ENCODE results near the gene ANO4.
"Not testable (repeated sequence)": the region's sequence is repeated elsewhere in the genome, so short reads cannot be mapped to it uniquely, and the experiment has no call there.

Gene ANO4

DNA sequence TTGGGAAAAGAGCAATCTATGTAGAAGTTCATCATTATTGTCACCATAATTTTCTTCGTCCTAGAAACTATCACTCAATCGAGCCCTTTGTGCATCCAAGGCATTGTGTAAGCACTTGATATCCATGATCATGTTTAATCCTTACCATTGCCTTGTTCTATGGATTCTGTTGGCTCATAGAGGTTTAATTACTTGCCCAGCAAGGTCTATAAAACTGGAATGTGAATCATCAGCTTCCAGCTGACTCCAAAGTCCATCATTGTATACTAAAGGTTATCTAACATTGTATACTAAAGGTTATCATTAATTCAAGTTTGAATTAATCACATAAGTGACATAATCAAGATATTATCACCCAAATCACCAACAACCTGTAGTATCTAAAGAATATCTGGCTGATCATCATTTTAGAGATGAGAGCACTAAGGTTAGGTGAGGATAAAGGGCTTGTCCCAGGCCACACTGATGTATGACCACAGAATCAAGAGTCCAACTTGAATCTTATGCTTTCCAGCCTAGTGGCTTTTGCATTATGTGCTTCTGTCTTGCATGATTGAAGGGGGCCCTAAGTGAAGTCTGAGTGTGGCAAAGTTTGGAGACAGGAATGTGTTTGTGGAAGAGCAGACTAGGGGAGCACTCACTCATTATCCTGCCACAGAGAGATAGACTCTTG, 188.1 kb downstream of the ANO4 start:
- H3K36me3 ChIP-seq (replicated peaks) = no peaks in the 10 kb centered on the region
- DNase-seq (ENCODE audit: low spot score in 2 of 2) = no peak
- in situ Hi-C loops (cut with MboI; ENCODE audit: low sequenced_read_pairs) = no loop called here

DNA sequence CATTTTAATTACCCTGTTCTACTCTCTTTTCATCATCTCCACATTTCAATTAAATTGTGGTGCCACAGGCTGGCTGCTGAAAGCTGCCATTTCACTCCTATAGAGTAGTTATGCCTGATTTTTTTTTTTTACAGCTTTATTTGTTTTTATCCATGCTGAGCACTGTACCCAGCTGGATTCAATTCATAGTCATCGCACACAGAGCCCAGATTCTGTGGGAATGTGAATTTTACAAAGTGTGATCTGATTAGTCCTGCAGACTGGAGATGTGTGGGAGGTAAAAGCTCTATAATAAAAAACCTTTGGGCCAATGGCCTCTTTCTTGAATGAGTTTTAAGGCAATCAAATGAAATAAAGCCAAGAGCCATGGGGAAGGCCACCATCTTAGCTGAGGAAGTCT, 190.2 kb downstream of the ANO4 start:
- DNase-seq (ENCODE audit: low spot score in 2 of 2) = no peak
- Histone ChIP-seq H3K36me3 (replicated peaks) (no peaks in the 10 kb centered on the region), H3K27me3 (ENCODE audit: low read depth) (no peaks in the 10 kb centered on the region), H3K4me1 (peaks cover 5% of the 10 kb centered on the region; the same call in 1 of the 2 replicates), H3K4me3 (no peak overlapping the region), H3K9me3 (no peaks in the 10 kb centered on the region)
- in situ Hi-C loops (cut with MboI; ENCODE audit: low sequenced_read_pairs) = no loop called here

More for the DNA sequence above, 188.1 kb downstream of the ANO4 start:
- H3K4me3 ChIP-seq = no peak overlapping the region
- H3K27me3 ChIP-seq (ENCODE audit: low read depth) = no peaks in the 10 kb centered on the region
- peaks cover 2% of the 10 kb centered on the region; the same call in 1 of the 2 replicates for H3K4me1 ChIP-seq
- H3K9me3 ChIP-seq = no peaks in the 10 kb centered on the region

DNA sequence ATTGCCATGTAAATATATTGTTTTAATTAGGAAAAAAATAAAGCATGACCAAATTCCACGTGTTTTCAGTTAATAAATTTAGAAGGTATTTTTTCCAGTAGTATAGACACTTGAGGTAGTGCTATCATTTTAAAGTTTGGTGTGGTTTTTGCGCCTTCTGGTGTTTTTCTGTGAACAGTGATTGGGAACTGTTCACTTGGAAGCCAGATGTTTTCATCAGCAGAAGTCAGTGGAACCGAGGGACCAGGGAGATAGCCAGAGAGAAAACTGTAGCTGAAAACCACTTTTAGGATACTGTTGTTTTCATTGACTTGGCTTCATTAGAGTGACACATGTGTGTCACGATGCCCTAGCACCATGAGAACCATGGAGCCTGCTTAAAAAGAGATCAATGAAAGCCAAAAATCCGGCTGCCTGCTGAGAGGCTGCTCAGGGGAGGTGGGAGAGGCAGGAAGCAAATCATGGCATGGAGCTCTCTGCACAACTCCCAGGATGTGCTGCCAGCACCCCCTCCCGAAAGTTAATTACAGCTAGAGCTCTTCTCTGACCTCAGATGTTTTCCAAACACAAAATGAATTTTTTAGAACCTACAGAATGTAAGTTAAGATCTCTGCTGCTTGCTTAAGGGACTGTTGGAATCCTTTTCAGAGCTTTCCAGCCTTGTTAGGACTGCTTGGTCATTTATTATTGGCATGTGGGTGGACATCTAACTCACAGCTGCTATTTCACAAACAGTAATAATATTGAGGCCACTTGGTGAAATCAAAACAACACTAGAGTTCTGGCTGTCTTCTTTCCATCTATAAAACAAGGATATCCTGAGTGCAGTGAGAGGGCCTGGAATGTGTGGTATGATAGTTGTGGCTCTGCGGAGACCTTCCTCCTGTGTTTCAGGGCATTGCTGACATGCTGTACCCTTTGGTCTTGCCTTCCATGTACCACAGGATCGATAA, 192.3 kb downstream of the ANO4 start:
- Histone ChIP-seq H3K36me3 (replicated peaks) (no peaks in the 10 kb centered on the region), H3K27me3 (ENCODE audit: low read depth) (no peaks in the 10 kb centered on the region), H3K4me1 (peaks cover 9% of the 10 kb centered on the region), H3K9me3 (no peaks in the 10 kb centered on the region), H3K4me3 (no peak overlapping the region)
- no peak for DNase-seq (ENCODE audit: low spot score in 2 of 2)
- in situ Hi-C loops (cut with MboI; ENCODE audit: low sequenced_read_pairs) = no loop called here

DNA sequence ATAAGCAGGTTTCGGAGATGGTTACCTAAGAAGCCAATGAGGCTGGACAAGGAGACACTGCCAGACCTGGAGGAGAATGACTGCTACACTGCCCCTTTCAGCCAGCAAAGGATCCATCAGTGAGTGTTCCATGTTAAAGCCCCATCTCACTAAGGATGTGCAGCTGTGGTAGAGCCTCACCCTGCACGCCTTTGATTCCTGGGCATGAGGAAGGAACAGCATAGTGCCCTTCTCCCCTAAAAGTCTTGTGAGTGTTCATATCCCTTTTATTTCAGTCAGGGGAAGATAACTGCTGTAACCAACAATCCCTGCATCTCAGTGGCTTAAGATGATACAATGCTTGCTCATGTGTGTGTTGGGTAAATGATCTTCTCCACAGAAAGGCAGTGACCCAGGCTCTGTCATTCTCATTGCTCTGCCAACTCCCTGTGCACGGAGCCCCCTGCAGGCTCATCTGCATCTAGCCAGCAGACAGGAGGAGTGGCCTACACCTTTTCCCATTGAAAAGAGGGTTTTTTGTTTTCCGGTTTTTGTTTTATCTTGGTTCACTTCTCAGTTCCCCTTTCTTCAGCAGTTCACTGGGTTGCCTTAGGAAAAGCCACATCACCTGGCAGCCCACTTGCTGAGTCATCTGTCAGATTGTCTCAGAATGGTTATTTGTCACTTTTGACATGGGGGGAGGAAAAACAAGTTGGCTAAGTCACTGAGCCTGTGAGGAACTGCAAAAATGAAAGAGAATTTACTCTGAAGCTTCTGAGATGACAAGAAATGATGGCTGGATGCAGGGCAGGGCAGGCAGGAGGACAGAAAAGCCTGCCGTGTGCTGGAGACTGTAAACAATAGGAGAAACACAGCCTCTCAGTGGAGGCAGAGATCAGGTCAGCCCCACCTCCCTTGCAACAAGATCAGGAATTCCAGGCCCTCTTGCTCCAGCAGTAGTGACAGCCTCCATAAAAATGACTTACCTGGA, 193.3 kb downstream of the ANO4 start:
- peaks cover 10% of the 10 kb centered on the region for H3K4me1 ChIP-seq
- peak; percentile 34 to 63 for DNase-seq (ENCODE audit: low spot score in 2 of 2)
- no peak overlapping the region for H3K4me3 ChIP-seq
- H3K36me3 ChIP-seq (replicated peaks) = no peaks in the 10 kb centered on the region
- no peaks in the 10 kb centered on the region for H3K9me3 ChIP-seq
- in situ Hi-C loops (cut with MboI; ENCODE audit: low sequenced_read_pairs) = no loop called here
- H3K27me3 ChIP-seq (ENCODE audit: low read depth) = no peaks in the 10 kb centered on the region

DNA sequence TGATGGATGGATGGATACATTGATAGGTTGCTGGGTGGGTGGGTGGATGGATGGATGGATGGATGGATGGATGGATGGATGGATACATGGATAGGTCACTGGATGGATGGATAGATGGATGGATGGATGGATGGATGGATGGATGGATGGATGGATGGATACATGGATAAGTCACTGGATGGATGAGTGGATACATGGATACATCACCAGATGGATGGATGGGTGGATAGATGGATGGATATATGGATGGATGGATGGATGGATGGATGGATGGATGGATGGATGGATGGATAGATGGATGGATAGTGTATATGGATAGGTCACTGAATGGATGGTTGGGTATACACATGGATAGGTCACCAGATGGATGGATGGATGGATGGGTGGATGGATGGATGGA, 194.9 kb downstream of the ANO4 start:
- peaks cover 19% of the 10 kb centered on the region for H3K4me1 ChIP-seq
- DNase-seq (ENCODE audit: low spot score in 2 of 2); H3K27me3 ChIP-seq (ENCODE audit: low read depth); H3K9me3 ChIP-seq; H3K4me3 ChIP-seq; in situ Hi-C loops (cut with MboI; ENCODE audit: low sequenced_read_pairs); H3K36me3 ChIP-seq (replicated peaks): not testable (repeated sequence)

DNA sequence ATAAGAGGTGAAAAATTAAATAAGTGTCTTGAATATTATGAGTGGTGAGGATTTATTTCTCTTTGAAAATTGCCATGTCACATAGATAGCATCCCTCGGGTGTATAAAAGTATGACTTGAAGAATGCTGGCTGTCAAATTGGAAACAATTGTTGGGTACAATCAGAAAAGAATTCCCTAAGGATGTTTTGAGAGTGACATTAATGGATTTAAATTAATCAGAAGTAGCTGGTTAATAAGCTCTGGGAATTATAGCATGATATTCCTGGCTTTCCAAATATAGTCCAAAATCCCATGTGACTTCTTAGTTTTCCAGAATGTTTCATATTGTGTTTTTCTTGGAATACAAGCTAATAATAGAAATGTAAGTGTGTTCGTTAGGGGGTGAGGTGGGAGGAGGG, 196.5 kb downstream of the ANO4 start:
- DNase-seq (ENCODE audit: low spot score in 2 of 2) = no peak
- Histone ChIP-seq H3K9me3 (no peaks in the 10 kb centered on the region), H3K36me3 (replicated peaks) (no peaks in the 10 kb centered on the region), H3K4me3 (no peak overlapping the region), H3K4me1 (peaks cover 23% of the 10 kb centered on the region), H3K27me3 (ENCODE audit: low read depth) (no peaks in the 10 kb centered on the region)
- in situ Hi-C loops (cut with MboI; ENCODE audit: low sequenced_read_pairs) = no loop called here

DNA sequence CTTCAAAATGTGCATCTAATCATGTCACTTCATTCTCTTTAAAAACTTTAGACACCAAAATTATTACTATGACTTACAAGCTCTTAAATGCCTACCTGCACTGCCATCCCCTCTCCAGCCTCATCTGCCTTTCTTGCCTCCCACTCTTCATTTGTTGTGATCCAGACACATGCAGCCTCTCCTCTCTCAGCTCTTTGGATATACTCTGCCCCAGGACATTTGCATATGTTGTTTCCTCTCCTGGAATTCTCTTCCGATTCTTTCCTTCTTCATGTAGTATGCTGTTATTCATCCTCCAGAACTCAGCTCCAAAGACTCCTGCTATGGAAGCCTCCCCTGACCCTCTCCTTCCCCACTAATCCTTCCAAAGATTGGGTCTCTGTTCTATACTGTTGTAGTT, 197.6 kb downstream of the ANO4 start:
- H3K4me3 ChIP-seq = no peak overlapping the region
- H3K36me3 ChIP-seq (replicated peaks) = no peaks in the 10 kb centered on the region
- H3K27me3 ChIP-seq (ENCODE audit: low read depth) = no peaks in the 10 kb centered on the region
- in situ Hi-C loops (cut with MboI; ENCODE audit: low sequenced_read_pairs) = no loop called here
- H3K4me1 ChIP-seq = peaks cover 23% of the 10 kb centered on the region
- H3K9me3 ChIP-seq = no peaks in the 10 kb centered on the region
- no peak for DNase-seq (ENCODE audit: low spot score in 2 of 2)

DNA sequence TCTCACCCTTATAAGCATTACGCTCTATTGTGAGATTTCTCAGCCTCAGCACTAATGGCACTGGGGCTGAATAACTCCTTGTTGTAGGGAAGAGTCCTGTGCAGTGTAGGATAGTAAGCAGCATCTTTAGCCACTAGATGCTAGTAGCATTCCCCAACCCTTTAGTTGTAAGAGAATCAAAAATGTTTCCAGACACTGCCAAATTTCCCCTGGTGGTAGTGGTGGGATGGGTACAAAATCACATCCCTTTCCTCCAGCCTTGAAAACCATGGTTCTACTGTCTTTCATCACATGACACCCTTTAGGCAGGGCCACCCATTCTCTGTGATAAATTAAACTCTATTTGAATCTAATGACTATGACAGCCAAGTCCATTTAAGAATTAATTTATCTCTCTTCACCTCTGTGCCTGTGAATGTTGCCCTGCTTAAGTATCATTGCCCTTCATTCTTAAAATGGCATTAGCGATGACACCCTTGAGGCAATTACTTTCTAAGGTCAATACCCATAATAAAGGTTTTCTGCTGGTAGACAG, 199.4 kb downstream of the ANO4 start:
- Histone ChIP-seq H3K27me3 (ENCODE audit: low read depth) (no peaks in the 10 kb centered on the region), H3K9me3 (no peaks in the 10 kb centered on the region), H3K36me3 (replicated peaks) (no peaks in the 10 kb centered on the region), H3K4me1 (peaks cover 19% of the 10 kb centered on the region), H3K4me3 (no peak overlapping the region)
- in situ Hi-C loops (cut with MboI; ENCODE audit: low sequenced_read_pairs) = no loop called here
- DNase-seq (ENCODE audit: low spot score in 2 of 2) = peak in 1 of 2 experiments; percentile 14

DNA sequence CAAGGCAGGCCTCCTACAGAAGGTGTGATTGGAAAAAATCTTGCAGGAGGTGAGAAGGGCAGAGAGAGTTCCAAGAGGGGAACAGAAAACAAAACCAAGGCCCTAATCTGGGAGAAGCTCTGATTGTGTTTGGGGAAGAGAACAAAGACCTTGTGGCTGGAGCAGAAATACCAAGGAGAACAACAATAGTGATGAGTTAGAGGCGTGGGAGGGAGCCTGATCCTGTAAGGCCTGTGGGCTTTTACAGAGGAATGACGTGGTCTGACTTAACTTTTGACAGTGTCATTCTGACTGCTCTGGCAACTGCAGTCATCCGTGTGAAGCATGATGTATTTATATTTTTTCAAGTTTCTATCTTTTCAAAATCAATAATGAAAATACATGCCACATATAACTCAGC, 200.6 kb downstream of the ANO4 start:
- H3K9me3 ChIP-seq = no peaks in the 10 kb centered on the region
- peaks cover 19% of the 10 kb centered on the region for H3K4me1 ChIP-seq
- in situ Hi-C loops (cut with MboI; ENCODE audit: low sequenced_read_pairs) = no loop called here
- no peaks in the 10 kb centered on the region for H3K36me3 ChIP-seq (replicated peaks)
- no peaks in the 10 kb centered on the region for H3K27me3 ChIP-seq (ENCODE audit: low read depth)
- DNase-seq (ENCODE audit: low spot score in 2 of 2) = peak; percentile 75 to 81
- H3K4me3 ChIP-seq = no peak overlapping the region

DNA sequence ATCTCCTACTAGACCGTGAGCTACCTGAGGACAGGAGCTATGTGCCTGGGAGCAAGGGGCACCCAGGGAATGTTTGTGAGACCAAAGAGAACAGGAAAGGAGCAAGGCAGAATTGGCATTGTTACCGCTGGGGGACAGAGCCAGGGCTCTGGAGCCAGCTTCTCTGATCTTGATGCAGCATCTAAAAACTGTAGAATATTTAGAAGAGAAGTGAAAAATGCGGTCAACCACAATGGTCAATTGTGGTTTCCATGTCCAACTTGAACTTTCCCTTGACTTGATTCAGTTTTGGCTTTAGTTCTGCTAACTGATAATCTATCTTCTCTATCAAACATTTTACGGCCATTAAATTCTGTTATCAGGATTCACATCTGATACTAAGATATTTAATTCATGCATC, 201.2 kb downstream of the ANO4 start:
- DNase-seq (ENCODE audit: low spot score in 2 of 2) = no peak
- Histone ChIP-seq H3K27me3 (ENCODE audit: low read depth) (no peaks in the 10 kb centered on the region), H3K9me3 (no peaks in the 10 kb centered on the region), H3K4me1 (peaks cover 19% of the 10 kb centered on the region), H3K4me3 (no peak overlapping the region), H3K36me3 (replicated peaks) (no peaks in the 10 kb centered on the region)
- in situ Hi-C loops (cut with MboI; ENCODE audit: low sequenced_read_pairs) = no loop called here

DNA sequence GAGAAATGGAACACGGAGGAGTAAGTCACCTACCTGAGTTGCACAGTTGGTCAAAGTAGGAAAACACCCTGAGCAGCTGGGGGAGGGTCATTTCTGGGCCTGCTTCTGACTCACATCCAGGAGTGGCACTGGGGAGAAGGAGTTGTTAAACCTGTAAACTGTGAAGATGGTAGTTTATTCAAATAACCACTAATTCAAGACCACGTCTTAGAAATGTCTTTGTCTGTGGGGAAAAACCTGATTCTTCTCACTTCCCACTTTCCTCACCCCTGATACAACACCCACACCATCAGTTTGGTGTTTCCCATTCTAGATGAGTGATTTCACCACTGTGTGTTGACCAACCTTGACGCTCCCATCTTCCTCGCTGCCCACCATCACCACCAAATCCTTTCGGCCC, 207.1 kb downstream of the ANO4 start:
- Histone ChIP-seq H3K36me3 (replicated peaks) (no peaks in the 10 kb centered on the region), H3K27me3 (ENCODE audit: low read depth) (no peaks in the 10 kb centered on the region), H3K9me3 (no peaks in the 10 kb centered on the region), H3K4me3 (no peak overlapping the region), H3K4me1 (no peaks in the 10 kb centered on the region)
- DNase-seq (ENCODE audit: low spot score in 2 of 2) = no peak
- in situ Hi-C loops (cut with MboI; ENCODE audit: low sequenced_read_pairs) = no loop called here

DNA sequence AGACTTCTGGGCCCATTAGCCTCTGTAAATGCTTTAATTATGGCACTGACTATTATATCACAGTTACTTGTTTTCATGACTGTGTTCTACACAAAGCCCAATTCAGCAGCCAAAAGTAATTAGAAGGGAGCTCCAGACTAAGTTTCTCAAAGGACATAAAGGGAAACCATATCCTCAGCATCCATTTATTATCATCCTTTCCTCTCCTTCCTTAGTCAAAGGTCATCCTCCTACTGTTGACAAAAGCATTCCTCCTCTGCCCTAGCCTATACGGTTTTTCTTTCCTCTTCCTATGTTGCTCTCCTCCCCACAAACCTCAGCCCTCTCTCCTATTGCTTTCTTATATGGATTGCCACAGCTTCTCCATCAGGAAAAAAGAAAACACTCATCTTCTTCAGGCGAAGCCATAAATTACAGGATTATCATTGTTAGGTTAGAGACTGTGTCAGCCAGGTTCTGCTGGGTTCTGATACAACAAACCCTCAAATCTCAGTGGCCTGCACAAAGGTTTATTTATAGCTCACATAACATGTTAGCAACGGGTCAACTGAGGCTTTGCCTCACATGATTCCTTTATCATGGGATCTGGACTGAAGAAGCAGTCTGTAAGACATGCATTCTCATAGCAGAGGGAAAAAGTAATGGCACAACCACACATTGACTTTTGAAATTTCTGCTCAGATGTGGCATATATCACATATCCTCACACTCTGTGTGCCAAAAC, 208.3 kb downstream of the ANO4 start:
- no peak for DNase-seq (ENCODE audit: low spot score in 2 of 2)
- H3K4me3 ChIP-seq = no peak overlapping the region
- no peaks in the 10 kb centered on the region for H3K4me1 ChIP-seq
- H3K27me3 ChIP-seq (ENCODE audit: low read depth) = no peaks in the 10 kb centered on the region
- no peaks in the 10 kb centered on the region for H3K36me3 ChIP-seq (replicated peaks)
- H3K9me3 ChIP-seq = no peaks in the 10 kb centered on the region
- in situ Hi-C loops (cut with MboI; ENCODE audit: low sequenced_read_pairs) = no loop called here

DNA sequence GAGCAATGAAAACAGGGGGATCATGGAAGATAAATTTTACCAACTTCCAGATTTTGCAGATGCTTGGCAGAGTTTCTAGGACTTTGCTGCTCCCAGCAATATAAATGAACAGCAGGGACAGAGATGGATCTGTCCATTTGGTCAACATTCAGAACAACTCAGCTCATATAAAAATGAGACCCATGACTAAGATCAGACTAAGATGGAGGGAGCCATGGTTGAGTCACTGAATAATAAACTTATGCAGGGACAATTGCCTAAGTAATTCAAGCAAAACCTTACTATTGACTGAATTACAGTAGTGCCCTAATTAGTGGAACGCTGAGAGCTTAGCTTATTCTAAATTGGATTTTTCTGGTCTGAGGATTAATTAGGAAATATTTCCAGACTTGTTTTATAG, 210.3 kb downstream of the ANO4 start:
- H3K27me3 ChIP-seq (ENCODE audit: low read depth) = no peaks in the 10 kb centered on the region
- H3K4me1 ChIP-seq = no peaks in the 10 kb centered on the region
- H3K4me3 ChIP-seq = no peak overlapping the region
- in situ Hi-C loops (cut with MboI; ENCODE audit: low sequenced_read_pairs) = no loop called here
- DNase-seq (ENCODE audit: low spot score in 2 of 2) = no peak
- H3K9me3 ChIP-seq = peaks cover 7% of the 10 kb centered on the region; the same call in 1 of the 2 replicates
- H3K36me3 ChIP-seq (replicated peaks) = no peaks in the 10 kb centered on the region

Measured in HAP-1 (cell line).